MM.1S (cell line): Measurements from ENCODE around the gene PRSS36.

Experiments
- CTCF ChIP-seq: fragments of 300-600 bp; sonication (generic); IDR thresholded peaks from 2 replicates; pipeline ENCODE4 v1.5.1; 2016; ENCODE audit warnings: antibody characterized with exemption, low read length, mixed read lengths
- EZH2 ChIP-seq: fragments of 300-600 bp; sonication (generic); optimal IDR thresholded peaks from 2 replicates; pipeline ENCODE3; 2017; ENCODE audit warnings: low read depth, mild to moderate bottlenecking, antibody characterized with exemption, low read length, mixed read lengths
- EZH2phosphoT487 ChIP-seq: fragments of 300-600 bp; sonication (generic); IDR thresholded peaks from 2 replicates; pipeline ENCODE4 v1.6.1; 2018; ENCODE audit warnings: antibody characterized with exemption, low read length

GRCh38 chr16:31179219-31179746 is 29.4 kb upstream of the PRSS36 start:
- TF ChIP-seq CTCF (no peak), EZH2phosphoT487 (no peak), EZH2 (no peak)
